Stimulated activated CD8-positive, alpha-beta memory T cell treated with anti-CD3 and anti-CD28 coated beads, Interleukin-7, amount 100 ng/mL, for 48 hours (primary cell): ENCODE data around the gene RGMB.

ENCODE experiments used
- DNase-seq, 2 donors: peaks; one replicate each; pipeline ENCODE4 v3.0.0-alpha.2; 2020; ENCODE audit warnings: low read depth in 1 of 2; ENCODE audit errors: extremely low read depth in 1 of 2

Gene RGMB

DNA sequence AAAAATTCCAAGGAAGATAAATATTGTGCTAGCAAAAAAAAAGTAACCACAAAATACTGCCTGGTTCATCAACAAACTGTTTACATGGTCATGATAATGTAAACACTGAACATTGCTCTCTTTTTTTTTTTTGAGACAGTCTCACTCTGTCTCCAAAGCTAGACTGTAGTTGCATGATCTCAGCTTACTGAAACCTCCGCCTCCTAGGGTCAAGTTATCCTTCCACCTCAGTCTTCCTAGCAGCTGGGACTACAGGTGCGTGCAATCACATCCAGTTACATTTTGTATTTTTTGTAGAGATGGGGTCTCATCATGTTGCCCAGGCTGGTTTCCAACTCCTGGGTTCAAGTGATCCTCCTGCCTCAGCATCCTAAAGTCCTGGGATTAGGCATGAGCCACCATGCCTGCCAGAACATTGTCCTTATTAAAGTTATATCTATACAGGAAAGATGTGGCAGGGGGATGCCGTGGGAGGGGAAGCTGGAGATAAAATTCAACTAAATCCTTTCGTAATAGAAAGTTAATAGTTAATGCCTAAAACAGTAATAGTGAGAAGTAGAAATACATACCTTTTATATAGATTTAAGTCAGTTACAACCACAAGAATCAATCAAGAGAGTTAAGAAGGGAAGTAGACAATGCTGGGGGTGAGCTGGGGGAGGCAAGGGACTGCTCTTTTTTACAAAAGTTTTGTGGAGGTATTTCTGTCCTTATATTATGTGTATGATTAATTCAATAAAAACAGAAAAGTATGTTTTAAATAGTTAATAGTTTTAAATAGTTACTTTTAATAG is 52.3 kb downstream of the RGMB start:
- no peak for DNase-seq

- no peak for DNase-seq
These were observed 53.7 kb downstream of the RGMB start for GRCh38 chr5:98827161-98827560.

DNA sequence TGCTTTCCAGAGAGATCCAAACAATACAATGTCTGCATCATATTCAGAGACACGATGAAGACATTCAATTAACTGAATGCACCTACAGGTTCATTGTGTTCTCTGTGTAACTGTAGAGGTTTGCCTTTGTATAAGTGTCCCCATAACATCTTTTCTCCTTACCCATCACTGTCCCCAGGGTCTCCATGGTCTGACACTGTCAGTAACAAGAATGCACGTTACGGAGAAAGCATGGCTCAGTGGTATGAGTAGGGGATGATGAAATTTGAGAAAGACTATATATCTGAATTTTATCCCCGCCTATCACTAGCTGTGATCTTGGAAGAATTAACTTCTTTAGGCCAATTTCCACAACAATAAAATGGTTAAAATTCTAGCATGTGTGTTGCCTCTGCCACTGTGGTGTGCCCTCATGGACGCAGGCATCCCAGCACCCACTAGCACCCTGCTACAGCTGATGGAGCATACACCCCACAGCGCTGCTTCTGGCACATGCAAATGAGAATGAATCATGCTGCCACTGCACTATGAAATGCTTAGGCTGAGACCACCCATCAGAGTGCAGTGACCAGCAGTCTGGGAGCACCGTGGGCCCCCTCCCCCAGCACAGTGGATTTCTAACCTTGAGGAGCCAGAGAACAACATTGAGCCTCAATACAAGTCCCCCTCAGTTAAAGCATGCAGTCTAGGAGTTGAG is 54.3 kb downstream of the RGMB start:
- DNase-seq: no peak

- no peak for DNase-seq
These were observed 62.7 kb downstream of the RGMB start for GRCh38 chr5:98836175-98836574.

DNA sequence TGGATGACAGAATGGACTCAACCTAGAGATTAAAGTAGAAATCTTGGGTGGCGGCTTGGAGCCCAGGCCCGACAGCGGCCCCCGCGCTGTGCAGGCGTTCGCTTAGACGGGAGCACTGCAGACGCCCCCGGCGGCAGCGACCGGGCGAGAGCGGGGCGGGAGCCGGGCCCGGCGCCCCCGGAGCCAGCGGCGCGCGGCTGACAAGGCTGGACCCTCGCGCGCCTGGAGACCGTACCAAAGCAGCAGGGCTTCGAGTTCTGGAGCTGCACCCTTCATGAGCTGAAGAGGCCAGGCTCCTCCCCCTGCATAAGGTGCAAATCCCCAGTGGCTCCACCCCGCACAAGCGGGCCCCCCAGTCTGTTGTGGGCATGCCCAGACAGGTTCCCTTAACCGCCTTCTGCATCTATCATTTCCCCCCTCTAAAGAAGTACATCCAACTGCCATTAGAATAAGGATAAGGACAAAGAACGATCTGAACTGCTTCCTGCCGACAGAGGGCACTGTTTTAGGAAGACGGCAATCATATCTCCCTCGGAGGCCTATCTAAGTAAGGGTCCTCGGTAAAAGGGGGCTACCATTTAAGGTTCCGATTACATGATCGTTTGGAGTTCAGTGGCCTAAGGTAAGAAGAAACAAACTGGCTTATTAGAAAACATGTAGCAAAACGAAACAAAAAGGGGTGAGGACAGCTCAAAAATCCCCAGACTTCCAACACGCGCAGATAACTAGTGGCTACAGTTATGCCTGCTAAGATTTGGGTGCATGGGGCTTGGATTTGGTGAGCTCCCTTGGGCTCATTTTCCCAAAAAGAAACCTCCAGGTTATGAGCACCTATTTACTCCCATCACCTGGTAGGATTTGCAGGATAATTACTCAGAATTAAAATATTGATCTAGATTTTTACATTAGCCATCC is 66.3 kb downstream of the RGMB start:
- DNase-seq: no peak

GRCh38 chr5:98840946-98841345 is 67.5 kb downstream of the RGMB start:
- DNase-seq: no peak

DNA sequence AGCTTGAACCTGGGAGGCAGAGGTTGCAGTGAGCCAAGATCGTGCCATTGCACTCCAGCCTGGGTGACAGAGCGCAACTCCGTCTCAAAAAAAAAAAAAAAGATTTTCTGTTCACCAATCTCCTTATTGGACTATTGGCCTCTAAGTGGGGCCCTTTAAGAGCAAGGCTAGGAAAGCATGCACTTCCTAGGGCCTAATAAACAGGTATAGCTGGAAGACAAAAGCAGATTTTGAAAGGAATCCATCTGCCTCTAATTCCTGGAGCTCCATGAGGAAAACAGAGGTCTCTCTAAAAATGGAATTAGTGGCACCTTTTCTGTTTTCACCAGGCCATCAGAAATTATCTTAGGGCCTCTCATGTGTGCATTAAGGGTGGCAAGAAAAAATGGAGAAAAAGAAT is 70.0 kb downstream of the RGMB start:
- DNase-seq: no peak

DNA sequence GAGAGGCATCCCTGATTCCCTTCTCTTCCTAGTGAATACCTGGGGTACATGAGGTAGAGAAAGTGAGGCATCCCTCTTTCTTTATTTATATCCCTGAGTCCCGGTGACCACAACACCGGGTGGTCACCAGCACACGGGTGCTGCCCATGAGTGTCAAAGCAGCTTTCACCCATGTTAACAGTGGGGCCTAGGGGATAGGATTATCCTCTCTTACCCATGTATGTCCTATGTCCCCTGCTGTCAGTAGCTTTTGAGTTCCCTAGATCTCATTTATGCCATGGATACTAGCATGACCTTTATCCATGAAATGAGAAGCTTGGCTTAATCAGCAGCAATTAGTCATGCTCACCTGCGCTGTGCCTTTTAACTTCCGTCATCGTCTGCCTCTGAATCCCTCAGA is 71.4 kb downstream of the RGMB start:
- DNase-seq: no peak

- DNase-seq: no peak
These were observed 72.4 kb downstream of the RGMB start for GRCh38 chr5:98845878-98846277.
